H1 (cell line): ENCODE measurements around the gene ASB14. TPM values are rescaled to one million over a fixed set of nuclear protein-coding genes. Genes with fewer than 3 reads are reported as not detected.

Experiments
- CTCF ChIA-PET: fragments of 300-600 bp; sonication (Branson Sonifier 250); formaldehyde crosslinking; loops from one replicate; lab custom pipeline; 2021; ENCODE audit not compliant: partially characterized antibody; lab: Charles Lee
- POLR2A ChIA-PET: fragments of 300-600 bp; sonication (Branson Sonifier 250); formaldehyde crosslinking; loops from one replicate; lab custom pipeline; 2021; ENCODE audit warnings: inconsistent platforms; ENCODE audit not compliant: partially characterized antibody; lab: Charles Lee
- DNase-seq, 2 experiments: peaks; one replicate each; pipeline versions ENCODE4 v3.0.0 to v3.0.0-alpha.2; 2010 to 2022; ENCODE audit warnings: low spot score in 2 of 2, low read depth in 1 of 2, mixed read lengths in 1 of 2
- FAIRE-seq: peaks from 2 replicates; lab custom pipeline; 2011; peaks lifted over from hg19 to GRCh38; lab: Jason Lieb, UNC
- H2AFZ ChIP-seq: 2 replicates; pipeline ENCODE4 v1.8.1; 2012; ENCODE audit warnings: low read length, inconsistent platforms
- H2AK5ac ChIP-seq: 2 replicates; pipeline ENCODE4 v1.6.1; 2013; ENCODE audit warnings: low read depth, low read length
- H2BK120ac ChIP-seq: replicated peaks from 2 replicates; pipeline ENCODE3; 2013; ENCODE audit warnings: low read depth, low read length, inconsistent platforms
- H2BK12ac ChIP-seq: 2 replicates; pipeline ENCODE4 v1.6.1; 2013; ENCODE audit warnings: low read depth, low read length
- H2BK15ac ChIP-seq: 2 replicates; pipeline ENCODE4 v1.6.1; 2013; ENCODE audit warnings: low read length
- H2BK20ac ChIP-seq: 2 replicates; pipeline ENCODE4 v1.6.1; 2013; ENCODE audit warnings: low read length
- H2BK5ac ChIP-seq: 2 replicates; pipeline ENCODE4 v1.6.1; 2013; ENCODE audit warnings: low read depth, low read length
- H3K14ac ChIP-seq: 2 replicates; pipeline ENCODE4 v1.6.1; 2013; ENCODE audit warnings: inconsistent platforms; ENCODE audit not compliant: insufficient read length
- H3K18ac ChIP-seq: 2 replicates; pipeline ENCODE4 v1.6.1; 2013; ENCODE audit warnings: low read length; ENCODE audit errors: extremely low read depth
- H3K23ac ChIP-seq: 2 replicates; pipeline ENCODE4 v1.6.1; 2013; ENCODE audit warnings: inconsistent platforms; ENCODE audit not compliant: insufficient read length
- H3K23me2 ChIP-seq: 2 replicates; pipeline ENCODE4 v1.6.1; 2013; ENCODE audit warnings: low read depth, low read length
- H3K27ac ChIP-seq: 2 replicates; pipeline ENCODE4 v1.6.1; 2011; ENCODE audit warnings: low read depth, low read length, inconsistent platforms
- H3K27me3 ChIP-seq, 4 experiments: replicated peaks in 1 of 4; 1 replicate in 1 of 4; 2 replicates in 3 of 4; pipeline versions ENCODE4 v1.6.1 to v1.8.1; 2011 to 2013; ENCODE audit warnings: low read length in 3 of 4, mild to moderate bottlenecking in 3 of 4, inconsistent platforms in 2 of 4, mixed read lengths in 2 of 4, moderate library complexity in 1 of 4; ENCODE audit not compliant: control insufficient read depth in 3 of 4, insufficient read depth in 3 of 4; ENCODE audit errors: extremely low read depth in 1 of 4
- H3K36me3 ChIP-seq, 4 experiments: 2 replicates each; pipeline versions ENCODE4 v1.6.1 to v1.8.1; 2011 to 2013; ENCODE audit warnings: mild to moderate bottlenecking in 4 of 4, low read length in 3 of 4, moderate library complexity in 2 of 4, control low read depth in 1 of 4, inconsistent platforms in 1 of 4; ENCODE audit not compliant: insufficient read depth in 4 of 4, control insufficient read depth in 2 of 4
- H3K4ac ChIP-seq: replicated peaks from 2 replicates; pipeline ENCODE3; 2013; ENCODE audit warnings: low read length, low read depth, mixed read lengths, inconsistent platforms; ENCODE audit not compliant: insufficient read length
- H3K4me1 ChIP-seq, 4 experiments: replicated peaks in 1 of 4; 1 replicate in 1 of 4; 2 replicates in 3 of 4; pipeline versions ENCODE4 v1.6.1 to v1.8.1; 2011 to 2013; ENCODE audit warnings: low read length in 3 of 4, inconsistent platforms in 2 of 4, mixed read lengths in 1 of 4; ENCODE audit not compliant: insufficient read depth in 4 of 4, control insufficient read depth in 3 of 4
- H3K4me2 ChIP-seq, 2 experiments: 2 replicates each; pipeline versions ENCODE4 v1.6.1 to v1.8.1; 2011 to 2013; ENCODE audit warnings: low read depth in 2 of 2, low read length in 2 of 2, control low read depth in 1 of 2, inconsistent platforms in 1 of 2, mild to moderate bottlenecking in 1 of 2; ENCODE audit not compliant: insufficient read depth in 1 of 2
- H3K4me3 ChIP-seq, 4 experiments: fragments of 200-600, 300-600 bp in 1 of 4; sonication (generic), shearing (Covaris generic), sonication (Bioruptor Twin) in 1 of 4; 2 replicates each; pipeline versions ENCODE4 v1.5.1 to v1.8.1; 2011 to 2016; ENCODE audit warnings: low read length in 4 of 4, low read depth in 3 of 4, control low read depth in 2 of 4, inconsistent platforms in 2 of 4, mild to moderate bottlenecking in 2 of 4, mixed read lengths in 1 of 4, moderate library complexity in 1 of 4; ENCODE audit not compliant: insufficient read depth in 2 of 4; ENCODE audit errors: extremely low read depth in 1 of 4
- H3K56ac ChIP-seq: replicated peaks from 2 replicates; pipeline ENCODE3; 2013; ENCODE audit warnings: low read depth, mild to moderate bottlenecking, mixed read lengths, low read length, inconsistent platforms; ENCODE audit not compliant: insufficient read length
- H3K79me1 ChIP-seq: 2 replicates; pipeline ENCODE4 v1.6.1; 2013; ENCODE audit warnings: low read depth, low read length, control low read depth
- H3K79me2 ChIP-seq, 2 experiments: 2 replicates each; pipeline versions ENCODE4 v1.6.1 to v1.8.1; 2012 to 2013; ENCODE audit warnings: low read length in 2 of 2, mild to moderate bottlenecking in 2 of 2, inconsistent platforms in 1 of 2; ENCODE audit not compliant: insufficient read depth in 2 of 2, control insufficient read depth in 1 of 2
- H3K9ac ChIP-seq, 4 experiments: replicated peaks in 1 of 4; 1 replicate in 1 of 4; 2 replicates in 3 of 4; pipeline versions ENCODE4 v1.6.1 to v1.8.1; 2011 to 2013; ENCODE audit warnings: low read depth in 3 of 4, low read length in 3 of 4, control low read depth in 2 of 4, mild to moderate bottlenecking in 2 of 4, moderate library complexity in 2 of 4, inconsistent platforms in 1 of 4; ENCODE audit errors: extremely low read depth in 1 of 4
- H3K9me3 ChIP-seq, 2 experiments: 2 replicates each; pipeline versions ENCODE4 v1.6.1 to v1.8.1; 2012 to 2013; ENCODE audit warnings: mild to moderate bottlenecking in 2 of 2, moderate library complexity in 2 of 2, control low read depth in 1 of 2, inconsistent platforms in 1 of 2, low read depth in 1 of 2, low read length in 1 of 2, mixed read lengths in 1 of 2; ENCODE audit not compliant: insufficient read depth in 2 of 2
- H4K20me1 ChIP-seq, 2 experiments: replicated peaks in 1 of 2; 2 replicates each; pipeline versions ENCODE3 to v1.8.1; 2011 to 2013; ENCODE audit warnings: inconsistent platforms in 2 of 2, low read length in 2 of 2, mild to moderate bottlenecking in 1 of 2; ENCODE audit not compliant: insufficient read depth in 2 of 2, control insufficient read depth in 1 of 2
- H4K5ac ChIP-seq: 2 replicates; pipeline ENCODE4 v1.6.1; 2013; ENCODE audit warnings: low read length, low read depth, mixed read lengths, inconsistent platforms; ENCODE audit not compliant: insufficient read length
- H4K8ac ChIP-seq: 2 replicates; pipeline ENCODE4 v1.8.0; 2013; ENCODE audit warnings: mild to moderate bottlenecking, moderate library complexity, low read length, inconsistent platforms; ENCODE audit not compliant: insufficient read depth; ENCODE audit errors: extremely low read depth
- H4K91ac ChIP-seq: replicated peaks from 2 replicates; pipeline ENCODE3; 2013; ENCODE audit warnings: low read length, mixed read lengths, inconsistent platforms; ENCODE audit not compliant: insufficient read length
- ASH2L ChIP-seq: fragments of 200-600, 300-600 bp; sonication (generic); IDR thresholded peaks from one replicate; pipeline ENCODE4 v1.7.1; 2017; ENCODE audit warnings: low read length
- CREB1 ChIP-seq: IDR thresholded peaks from 2 replicates; pipeline ENCODE4 v1.6.1; 2012; ENCODE audit warnings: inconsistent platforms
- CTBP2 ChIP-seq: IDR thresholded peaks from 2 replicates; pipeline ENCODE4 v1.7.0; 2011; ENCODE audit warnings: borderline replicate concordance, mild to moderate bottlenecking, moderate library complexity, mixed read lengths, low read length; ENCODE audit not compliant: insufficient read depth, insufficient read length
- FOSL1 ChIP-seq: IDR thresholded peaks from 2 replicates; pipeline ENCODE4 v1.6.1; 2011; ENCODE audit warnings: mild to moderate bottlenecking, low read depth, low read length, moderate library complexity; ENCODE audit not compliant: insufficient read depth
- GABPA ChIP-seq: IDR thresholded peaks from 2 replicates; pipeline ENCODE4 v1.6.1; 2011; ENCODE audit warnings: mild to moderate bottlenecking, low read length, moderate library complexity, borderline replicate concordance; ENCODE audit not compliant: insufficient read depth
- JUND ChIP-seq: IDR thresholded peaks from 2 replicates; pipeline ENCODE4 v1.6.1; 2011; ENCODE audit warnings: mild to moderate bottlenecking, improper control_type of control experiment, low read length
- KDM5A ChIP-seq: fragments of 200-600 bp; IDR thresholded peaks from 2 replicates; pipeline ENCODE4 v1.7.1; 2012; ENCODE audit warnings: mild to moderate bottlenecking, low read length, inconsistent platforms, mixed read lengths
- MAFK ChIP-seq: IDR thresholded peaks from 2 replicates; pipeline ENCODE4 v1.6.1; 2012; ENCODE audit warnings: low read depth, mild to moderate bottlenecking, improper control_type of control experiment, low read length
- SRF ChIP-seq: IDR thresholded peaks from 2 replicates; pipeline ENCODE4 v1.6.1; 2011; ENCODE audit warnings: mild to moderate bottlenecking, low read depth, low read length, moderate library complexity
- TAF7 ChIP-seq: optimal IDR thresholded peaks from 2 replicates; pipeline ENCODE3; 2011; ENCODE audit warnings: low read depth, mild to moderate bottlenecking, inconsistent platforms, low read length, moderate library complexity, borderline replicate concordance
- WGBS, 2 experiments: shearing (Covaris generic) in 1 of 2; methylation state at CpG; one replicate each; pipeline versions ENCODE4 v1.1.6 to v1.1.7; 2013 to 2015; ENCODE audit warnings: low lambda C conversion rate in 2 of 2, mixed read lengths in 2 of 2, inconsistent platforms in 1 of 2, low coverage in 1 of 2, missing lambda C conversion rate in 1 of 2; ENCODE audit not compliant: insufficient replicate concordance in 2 of 2, insufficient coverage in 1 of 2, insufficient read length in 1 of 2; ENCODE audit errors: extremely low coverage in 1 of 2, missing lambda C conversion rate in 1 of 2; 5-methylcytosine and 5-hydroxymethylcytosine counted together
- polyA plus RNA-seq, 7 experiments: library from polyadenylated mRNA; depleted of rRNA in 3 of 7; stranded (reverse) in 5 of 7; unstranded in 2 of 7; fragments of >200 nt in 5 of 7; fragments of 200-250 nt in 2 of 7; gene quantifications; 1 replicate in 5 of 7; 2 replicates in 1 of 7; 4 replicates in 1 of 7; pipeline versions ENCODE4 v1.2.1 to v1.2.3, GENCODE V29; 2011 to 2013; ENCODE audit warnings: missing spikeins in 2 of 7, mixed read lengths in 2 of 7
- total RNA-seq: library from RNA; stranded (reverse); fragmentation: NEBNext Ultra II Directional; extraction: Animal tissue kit (Norgen Biotek cat#: 25700); gene quantifications from 2 replicates; pipeline ENCODE4 v1.2.1, GENCODE V29; 2021

The ASB14 gene
- total and polyA plus RNA-seq, 2 of the 8 experiments (the other 6 are each of a cell fraction or from before 2014, with no cell fraction given) = not detected

DNA sequence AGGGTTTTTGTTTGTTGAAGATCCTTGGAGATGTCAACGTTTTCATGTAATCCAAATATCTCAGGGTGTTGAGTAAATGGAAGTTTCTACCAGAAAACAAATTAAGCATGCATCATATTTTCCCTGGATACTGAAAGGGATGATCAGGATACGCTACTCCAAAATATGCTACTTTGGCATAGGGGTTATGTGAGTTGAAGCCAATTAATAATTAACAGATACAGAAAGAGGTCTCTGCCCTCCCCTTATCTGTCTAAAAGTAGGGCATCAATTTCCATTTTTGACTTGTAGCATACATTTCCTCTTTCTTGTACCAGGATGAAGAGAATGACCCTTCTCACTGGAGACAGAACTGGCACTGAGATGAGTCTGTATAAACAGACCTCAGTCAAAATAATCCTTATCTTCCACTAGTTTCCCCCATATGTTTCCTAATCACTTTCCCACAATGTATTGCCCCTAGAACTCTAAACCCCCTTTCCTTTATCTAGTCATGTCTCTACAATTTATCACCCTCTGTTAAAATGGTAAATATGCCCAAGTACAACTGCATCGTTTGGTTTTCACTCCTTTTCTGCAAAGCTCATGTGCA lies 17.4 kb upstream of the ASB14 start:
- Histone ChIP-seq H3K4me3 (no peak overlapping the region), H3K4me1 (no peaks in the 10 kb centered on the region), H3K23me2 (no peaks in the 10 kb centered on the region), H2BK120ac (no peak overlapping the region), H2BK20ac (no peak overlapping the region), H4K91ac (no peak overlapping the region), H3K18ac (no peak overlapping the region), H4K8ac (no peak overlapping the region), H2BK5ac (no peak overlapping the region), H3K56ac (no peak overlapping the region), H3K9ac (no peak overlapping the region), H3K79me2 (no peaks in the 10 kb centered on the region), H2AFZ (no peak overlapping the region), H2AK5ac (no peak overlapping the region), H3K27me3 (no peaks in the 10 kb centered on the region), H3K79me1 (no peaks in the 10 kb centered on the region), H4K20me1 (no peaks in the 10 kb centered on the region), H3K36me3 (no peaks in the 10 kb centered on the region), H2BK15ac (no peak overlapping the region), H3K4me2 (no peak overlapping the region), H2BK12ac (no peak overlapping the region), H3K27ac (no peak overlapping the region), H3K14ac (no peak overlapping the region), H3K9me3 (no peaks in the 10 kb centered on the region), H3K4ac (no peak overlapping the region), H3K23ac (no peak overlapping the region), H4K5ac (no peak overlapping the region)
- WGBS, 2 experiments = 91% methylated on average over 3 of the region's 3 CpGs; no CpG with 5 or more reads in 1 of the 2 experiments
- FAIRE-seq (no peak), DNase-seq (no peak)
- ChIA-PET POLR2A (no interaction called here), CTCF (no interaction called here)
- TF ChIP-seq SRF (no peak), CTBP2 (no peak), ASH2L (no peak), TAF7 (no peak), GABPA (no peak), CREB1 (no peak), FOSL1 (no peak), KDM5A (no peak), JUND (no peak), MAFK (no peak)
- TF ChIP-seq, all 59 proteins: peak for 0
